Ectodermal cell (in vitro differentiated cells): Measurements from ENCODE around the gene UPK1A. TPM values are rescaled to one million over a fixed set of nuclear protein-coding genes. Genes with fewer than 3 reads are reported as not detected.

Experiments
- H3K27ac ChIP-seq: 2 replicates; pipeline ENCODE4 v1.7.0; 2013; ENCODE audit warnings: mild to moderate bottlenecking, low read depth, low read length; ENCODE audit not compliant: insufficient read depth, poor library complexity, severe bottlenecking
- H3K27me3 ChIP-seq: 2 replicates; pipeline ENCODE4 v1.7.0; 2013; ENCODE audit warnings: mild to moderate bottlenecking, low read length; ENCODE audit not compliant: insufficient read depth, control insufficient read depth, poor library complexity, severe bottlenecking
- H3K36me3 ChIP-seq: one replicate; pipeline ENCODE4 v1.7.0; 2013; ENCODE audit warnings: low read length; ENCODE audit not compliant: control insufficient read depth, insufficient read depth
- H3K4me1 ChIP-seq: one replicate; pipeline ENCODE4 v1.7.0; 2013; ENCODE audit warnings: low read length; ENCODE audit not compliant: control insufficient read depth, insufficient read depth
- H3K4me3 ChIP-seq: 2 replicates; pipeline ENCODE4 v1.7.0; 2013; ENCODE audit warnings: low read depth, low read length, control low read depth; ENCODE audit not compliant: insufficient read depth
- H3K9me3 ChIP-seq: 2 replicates; pipeline ENCODE4 v1.7.0; 2013; ENCODE audit warnings: mild to moderate bottlenecking, low read length, moderate library complexity; ENCODE audit not compliant: control insufficient read depth
- WGBS, 2 experiments: methylation state at CpG; one replicate each; pipeline ENCODE4 v1.1.7; 2013; ENCODE audit warnings: missing lambda C conversion rate in 2 of 2; 5-methylcytosine and 5-hydroxymethylcytosine counted together
- polyA plus RNA-seq, 4 experiments: library from polyadenylated mRNA; stranded (reverse); fragments of 50-300 nt; gene quantifications; one replicate each; pipeline ENCODE4 v1.2.3, GENCODE V29; 2013

The UPK1A gene
- polyA plus RNA-seq (2013, experiment 1 of 4), result 0.50 TPM
- 0.68 TPM for polyA plus RNA-seq (2013, experiment 2 of 4)
- polyA plus RNA-seq (2013, experiment 3 of 4), result 0.21 TPM
- polyA plus RNA-seq (2013, experiment 4 of 4), result 0.73 TPM

GRCh38 chr19:35666251-35666913 lies at the start of gene UPK1A:
Gene UPK1A (plus strand): TSS chr19:35666517. CDS start chr19:35666813, 296 bp downstream.
- Histone ChIP-seq H3K4me3 (no peak within 1 kb of the TSS), H3K36me3 (no peaks in the 10 kb centered on the region), H3K4me1 (no peaks in the 10 kb centered on the region), H3K9me3 (no peaks in the 10 kb centered on the region), H3K27ac (no peak within 1 kb of the TSS), H3K27me3 (peaks cover 11% of the 10 kb centered on the region)
- 88 to 90% methylated on average over 16 of the region's 16 CpGs for WGBS, 2 experiments

GRCh38 chr19:35618857-35619256 lies 47.5 kb upstream of the UPK1A start:
- H3K9me3 ChIP-seq, result no peaks in the 10 kb centered on the region
- no peak overlapping the region for H3K4me3 ChIP-seq
- H3K27me3 ChIP-seq, result no peaks in the 10 kb centered on the region
- no peaks in the 10 kb centered on the region for H3K4me1 ChIP-seq
- H3K27ac ChIP-seq, result no peak overlapping the region
- peaks cover 23% of the 10 kb centered on the region for H3K36me3 ChIP-seq
- WGBS, 2 experiments, result 80 to 87% methylated on average over 7 of the region's 7 CpGs

DNA sequence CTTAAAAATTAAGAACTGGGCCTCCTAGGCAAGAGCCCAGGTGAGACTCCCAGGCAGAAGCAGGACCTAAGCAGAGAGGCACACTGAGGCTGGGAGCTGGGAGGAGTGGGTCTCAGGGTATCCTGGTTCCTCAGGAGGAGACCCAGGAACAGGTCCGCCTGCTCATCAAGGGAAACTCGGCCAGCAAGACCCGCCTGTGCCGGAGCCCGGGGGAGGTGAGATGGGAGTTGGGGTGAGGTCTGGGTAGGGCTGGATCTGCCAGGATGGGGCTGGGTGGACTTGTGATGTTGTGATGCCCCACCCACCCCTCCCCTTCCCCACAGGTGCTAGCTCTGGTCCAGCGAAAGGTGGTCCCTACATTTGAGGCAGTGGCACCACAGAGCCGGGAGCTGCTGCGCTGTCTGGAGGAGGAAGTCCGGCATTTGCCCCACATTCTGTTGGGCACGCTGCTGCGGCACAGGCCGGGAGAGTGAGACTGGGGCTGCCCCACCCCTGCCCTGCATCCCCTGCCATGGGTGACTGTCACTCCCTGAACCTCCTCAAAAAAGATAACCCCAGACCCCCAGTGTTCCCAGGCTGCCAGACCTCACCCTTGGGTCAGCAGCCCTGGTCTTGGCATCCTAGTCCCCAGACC lies 46.9 kb upstream of the UPK1A start:
- WGBS, 2 experiments, result 95 to 97% methylated on average over 12 of the region's 12 CpGs
- no peak overlapping the region for H3K4me3 ChIP-seq
- H3K36me3 ChIP-seq, result peaks cover 23% of the 10 kb centered on the region
- no peaks in the 10 kb centered on the region for H3K9me3 ChIP-seq
- no peaks in the 10 kb centered on the region for H3K4me1 ChIP-seq
- no peaks in the 10 kb centered on the region for H3K27me3 ChIP-seq
- no peak overlapping the region for H3K27ac ChIP-seq

DNA sequence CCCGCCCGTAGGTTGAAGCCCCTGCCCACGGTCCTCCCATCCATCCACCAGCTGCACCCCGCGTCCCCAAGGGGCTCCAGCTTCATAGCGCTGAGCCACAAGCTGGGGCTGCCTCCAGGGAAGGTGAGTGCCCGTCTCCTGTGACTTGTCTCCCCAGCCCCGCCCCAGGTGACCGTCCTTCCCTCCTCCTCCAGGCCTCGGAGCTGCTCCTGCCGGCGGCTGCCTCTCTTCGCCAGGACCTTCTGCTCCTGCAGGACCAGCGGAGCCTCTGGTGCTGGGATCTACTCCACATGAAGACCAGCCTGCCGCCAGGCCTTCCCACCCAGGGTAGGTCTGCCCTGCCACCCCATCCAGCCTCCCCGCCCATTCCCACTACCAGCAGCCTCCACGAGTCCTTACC lies 46.3 kb upstream of the UPK1A start:
- H3K9me3 ChIP-seq, result no peaks in the 10 kb centered on the region
- 94 to 95% methylated on average over 17 of the region's 17 CpGs for WGBS, 2 experiments
- H3K36me3 ChIP-seq, result peaks cover 17% of the 10 kb centered on the region
- no peak overlapping the region for H3K27ac ChIP-seq
- no peaks in the 10 kb centered on the region for H3K4me1 ChIP-seq
- H3K4me3 ChIP-seq, result no peak overlapping the region
- no peaks in the 10 kb centered on the region for H3K27me3 ChIP-seq

- H3K36me3 ChIP-seq, result peaks cover 11% of the 10 kb centered on the region
- H3K27ac ChIP-seq, result no peak overlapping the region
- H3K9me3 ChIP-seq, result no peaks in the 10 kb centered on the region
- no peak overlapping the region for H3K4me3 ChIP-seq
- no peaks in the 10 kb centered on the region for H3K27me3 ChIP-seq
- H3K4me1 ChIP-seq, result no peaks in the 10 kb centered on the region
- 95 to 97% methylated on average over 9 of the region's 9 CpGs for WGBS, 2 experiments
These were observed 44.6 kb upstream of the UPK1A start for GRCh38 chr19:35621708-35622107.

- no peaks in the 10 kb centered on the region for H3K27me3 ChIP-seq
- no peaks in the 10 kb centered on the region for H3K9me3 ChIP-seq
- H3K4me1 ChIP-seq, result no peaks in the 10 kb centered on the region
- no peak overlapping the region for H3K27ac ChIP-seq
- no peak overlapping the region for H3K4me3 ChIP-seq
- peaks cover 7% of the 10 kb centered on the region for H3K36me3 ChIP-seq
- 91 to 95% methylated on average over 13 of the region's 13 CpGs for WGBS, 2 experiments
These were observed 43.6 kb upstream of the UPK1A start for GRCh38 chr19:35622750-35623149.

GRCh38 chr19:35623327-35624010 lies 42.8 kb upstream of the UPK1A start:
- Histone ChIP-seq H3K4me3 (no peak overlapping the region), H3K36me3 (peaks cover 7% of the 10 kb centered on the region), H3K4me1 (no peaks in the 10 kb centered on the region), H3K9me3 (no peaks in the 10 kb centered on the region), H3K27ac (no peak overlapping the region), H3K27me3 (no peaks in the 10 kb centered on the region)
- WGBS, 2 experiments, result 91 to 94% methylated on average over 6 of the region's 6 CpGs

GRCh38 chr19:35628264-35628564 lies 38.1 kb upstream of the UPK1A start:
- Histone ChIP-seq H3K36me3 (peaks cover 11% of the 10 kb centered on the region), H3K4me3 (peak overlapping the region; percentile 97), H3K27ac (peak overlapping the region; percentile 78), H3K4me1 (no peaks in the 10 kb centered on the region), H3K27me3 (no peaks in the 10 kb centered on the region), H3K9me3 (no peaks in the 10 kb centered on the region)
- WGBS, 2 experiments, result 34 to 36% methylated on average over 9 of the region's 9 CpGs

DNA sequence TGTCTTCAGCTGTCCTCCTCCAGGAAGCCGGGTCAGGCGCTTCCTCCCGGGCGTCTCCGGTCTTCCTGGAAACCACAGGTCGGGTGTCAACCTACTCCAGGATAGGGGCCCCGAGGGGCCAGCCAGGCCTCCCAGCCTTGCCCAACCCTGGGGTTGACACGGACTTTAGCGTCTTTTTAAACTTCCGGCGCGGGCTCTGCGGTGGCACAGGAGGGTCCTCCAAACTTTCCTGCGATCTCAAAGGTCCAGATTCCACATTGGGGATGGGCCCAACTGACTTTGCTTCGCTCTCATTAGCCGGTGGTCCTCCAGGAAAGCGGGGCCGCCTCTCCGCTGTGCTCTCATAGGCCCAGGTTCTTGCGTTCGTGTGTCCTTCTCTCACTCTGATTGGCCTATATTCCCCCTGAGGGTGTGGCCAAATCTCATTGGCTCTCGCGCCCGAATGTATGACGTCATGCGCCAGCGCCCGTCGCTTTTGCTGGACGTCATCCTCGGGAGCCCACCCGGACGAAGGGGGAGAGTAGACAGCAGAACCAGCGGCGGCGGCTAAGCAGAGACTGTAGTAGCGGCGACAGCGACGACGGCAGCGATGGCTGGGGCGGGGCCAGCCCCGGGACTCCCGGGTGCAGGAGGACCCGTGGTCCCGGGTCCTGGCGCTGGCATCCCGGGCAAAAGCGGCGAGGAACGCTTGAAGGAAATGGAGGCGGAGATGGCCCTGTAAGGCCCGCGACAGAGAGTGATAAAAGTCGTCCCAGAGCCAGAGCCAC lies 37.6 kb upstream of the UPK1A start, which contains the start of gene RBM42:
Gene RBM42 (plus strand): TSS at position 472 of the 767 bp plus-strand sequence. CDS start 118 bp downstream, at position 590.
- 0% methylated on average over 56 of the region's 56 CpGs for WGBS, 2 experiments

DNA sequence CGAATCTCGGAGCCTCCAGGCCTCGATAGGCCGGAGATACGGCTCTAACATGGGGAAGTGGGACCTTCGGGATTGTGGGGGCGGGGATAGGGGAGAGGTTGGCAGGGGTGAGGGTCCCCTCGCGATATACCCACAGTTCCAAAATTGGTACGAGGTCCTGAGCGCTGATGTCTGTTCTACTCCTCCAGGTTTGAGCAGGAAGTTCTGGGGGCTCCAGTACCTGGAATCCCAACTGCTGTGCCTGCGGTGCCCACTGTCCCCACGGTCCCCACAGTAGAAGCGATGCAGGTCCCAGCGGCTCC lies 37.0 kb upstream of the UPK1A start:
- H3K27ac ChIP-seq, result no peak overlapping the region
- H3K9me3 ChIP-seq, result no peaks in the 10 kb centered on the region
- WGBS, 2 experiments, result 10 to 12% methylated on average over 15 of the region's 15 CpGs
- peaks cover 17% of the 10 kb centered on the region for H3K36me3 ChIP-seq
- peak overlapping the region; percentile 97 for H3K4me3 ChIP-seq
- no peaks in the 10 kb centered on the region for H3K4me1 ChIP-seq
- H3K27me3 ChIP-seq, result no peaks in the 10 kb centered on the region

More for the DNA sequence above, 37.6 kb upstream of the UPK1A start, which contains the start of gene RBM42:
- Histone ChIP-seq H3K27ac (peak within 1 kb of the TSS; percentile 78), H3K9me3 (no peaks in the 10 kb centered on the region), H3K4me3 (peak within 1 kb of the TSS; percentile 97), H3K4me1 (no peaks in the 10 kb centered on the region), H3K27me3 (no peaks in the 10 kb centered on the region), H3K36me3 (peaks cover 11% of the 10 kb centered on the region)
